Measurements from ENCODE around the gene TRIM4.

TRIM4 gene

GRCh38 chr7:99842926-99843325 lies 76.4 kb downstream of the TRIM4 start:
- TF ChIP-seq ZNF274 (IDR thresholded peaks at IDR 0.05; ENCODE audit: low read depth, low read length): no peak
- no peak overlapping the region for H3K4me3 ChIP-seq (ENCODE audit: low read length)

Measured in GM08714 (cell line).